HEK293T (cell line): ENCODE results near the gene NFASC.

Experiments
- CTCF ChIA-PET: fragments of 350-600 bp; formaldehyde crosslinking; extraction: SDS; loops from one replicate; lab custom pipeline; 2021; ENCODE audit warnings: antibody characterized with exemption, inconsistent platforms; lab: Yijun Ruan, JAX
- POLR2A ChIA-PET: fragments of 350-600 bp; formaldehyde crosslinking; extraction: SDS; loops from one replicate; lab custom pipeline; 2020; ENCODE audit warnings: antibody characterized with exemption, inconsistent platforms; lab: Yijun Ruan, JAX
- DNase-seq: peaks from one replicate; pipeline ENCODE4 v3.0.0; 2012; ENCODE audit warnings: mixed read lengths; ENCODE audit errors: extremely low spot score
- ARNT ChIP-seq: fragments of 450-650 bp; IDR thresholded peaks from 2 replicates; pipeline ENCODE4 v1.6.1; 2017; ENCODE audit warnings: mild to moderate bottlenecking
- BHLHE40 ChIP-seq: fragments of 450-650 bp; IDR thresholded peaks from 2 replicates; pipeline ENCODE4 v1.6.1; 2016; ENCODE audit warnings: mild to moderate bottlenecking, moderate library complexity, borderline replicate concordance
- CTBP1 ChIP-seq: fragments of 450-650 bp; IDR thresholded peaks from 2 replicates; pipeline ENCODE4 v1.6.1; 2016; ENCODE audit warnings: borderline replicate concordance
- ELF4 ChIP-seq: fragments of 450-650 bp; IDR thresholded peaks from 2 replicates; pipeline ENCODE4 v1.6.1; 2017; ENCODE audit warnings: antibody characterized with exemption
- FOXA1 ChIP-seq: fragments of 450-650 bp; IDR thresholded peaks from 2 replicates; pipeline ENCODE4 v1.6.1; 2016; ENCODE audit warnings: mild to moderate bottlenecking
- FOXK2 ChIP-seq: fragments of 450-650 bp; IDR thresholded peaks from 2 replicates; pipeline ENCODE4 v1.6.1; 2016; ENCODE audit warnings: mild to moderate bottlenecking
- FOXM1 ChIP-seq: fragments of 450-650 bp; IDR thresholded peaks from 2 replicates; pipeline ENCODE4 v1.6.1; 2017; ENCODE audit warnings: mild to moderate bottlenecking, borderline replicate concordance
- HDGF ChIP-seq: fragments of 450-650 bp; IDR thresholded peaks from 2 replicates; pipeline ENCODE4 v1.6.1; 2017; ENCODE audit warnings: antibody characterized with exemption, borderline replicate concordance
- L3MBTL2 ChIP-seq: fragments of 450-650 bp; conservative IDR thresholded peaks from 2 replicates; pipeline ENCODE4 v1.6.1; 2016; ENCODE audit warnings: mild to moderate bottlenecking
- LEF1 ChIP-seq: fragments of 450-650 bp; IDR thresholded peaks from 2 replicates; pipeline ENCODE4 v1.6.1; 2017; ENCODE audit warnings: mild to moderate bottlenecking, borderline replicate concordance
- NFRKB ChIP-seq: fragments of 450-650 bp; IDR thresholded peaks from 2 replicates; pipeline ENCODE4 v1.6.1; 2016; ENCODE audit warnings: mild to moderate bottlenecking, moderate library complexity
- PKNOX1 ChIP-seq: fragments of 450-650 bp; IDR thresholded peaks from 2 replicates; pipeline ENCODE4 v1.6.1; 2016
- SP1 ChIP-seq: fragments of 450-650 bp; IDR thresholded peaks from 2 replicates; pipeline ENCODE4 v1.6.1; 2017
- SUZ12 ChIP-seq: fragments of 450-650 bp; IDR thresholded peaks from 2 replicates; pipeline ENCODE4 v1.6.1; 2016; ENCODE audit warnings: mild to moderate bottlenecking
- TARDBP ChIP-seq: fragments of 450-650 bp; IDR thresholded peaks from 2 replicates; pipeline ENCODE4 v1.6.1; 2016
- ZNF384 ChIP-seq: fragments of 450-650 bp; IDR thresholded peaks from 2 replicates; pipeline ENCODE4 v1.6.1; 2016

The NFASC gene

GRCh38 chr1:205014783-205015182 lies 144.1 kb downstream of the NFASC start:
- no peak for DNase-seq
- TF ChIP-seq FOXA1 (no peak), TARDBP (no peak), L3MBTL2 (no peak), FOXM1 (no peak), PKNOX1 (no peak), SP1 (no peak), SUZ12 (no peak), HDGF (no peak)
- POLR2A ChIA-PET = no interaction called here
- CTCF ChIA-PET = no interaction called here

- ChIA-PET POLR2A (no interaction called here), CTCF (no interaction called here)
- DNase-seq = no peak
- TF ChIP-seq FOXA1 (no peak), ELF4 (no peak), CTBP1 (no peak), ARNT (no peak), SUZ12 (no peak), FOXM1 (no peak)
These were observed 144.6 kb downstream of the NFASC start for GRCh38 chr1:205015241-205015640.

GRCh38 chr1:205016075-205016474 lies 145.4 kb downstream of the NFASC start:
- ChIA-PET POLR2A (no interaction called here), CTCF (no interaction called here)
- TF ChIP-seq ELF4 (no peak), HDGF (no peak), NFRKB (no peak), CTBP1 (no peak), L3MBTL2 (no peak), FOXM1 (no peak), PKNOX1 (no peak), FOXK2 (no peak), SP1 (no peak), ARNT (no peak), ZNF384 (no peak), BHLHE40 (no peak)
- DNase-seq = no peak

GRCh38 chr1:205016584-205016983 lies 145.9 kb downstream of the NFASC start:
- no peak for DNase-seq
- TF ChIP-seq FOXM1 = no peak
- TF ChIP-seq LEF1 = no peak
- TF ChIP-seq FOXK2 = no peak
- no peak for TF ChIP-seq CTBP1
- no peak for TF ChIP-seq FOXA1
- ChIA-PET CTCF (no interaction called here), POLR2A (no interaction called here)

GRCh38 chr1:205017001-205017400 lies 146.3 kb downstream of the NFASC start:
- CTCF ChIA-PET = no interaction called here
- POLR2A ChIA-PET = no interaction called here
- TF ChIP-seq CTBP1 = no peak
- TF ChIP-seq L3MBTL2 = no peak
- TF ChIP-seq ELF4 = no peak
- no peak for TF ChIP-seq FOXA1
- TF ChIP-seq FOXM1 = no peak
- TF ChIP-seq HDGF = no peak
- no peak for DNase-seq

GRCh38 chr1:205017766-205018165 lies 147.1 kb downstream of the NFASC start:
- DNase-seq = no peak
- no peak for TF ChIP-seq BHLHE40
- no peak for TF ChIP-seq SP1
- no peak for TF ChIP-seq TARDBP
- no peak for TF ChIP-seq FOXA1
- no peak for TF ChIP-seq ZNF384
- TF ChIP-seq CTBP1 = no peak
- TF ChIP-seq HDGF = no peak
- TF ChIP-seq NFRKB = no peak
- ChIA-PET CTCF (no interaction called here), POLR2A (no interaction called here)

- TF ChIP-seq FOXK2 (no peak), FOXA1 (no peak), TARDBP (no peak), ARNT (no peak), ZNF384 (no peak), ELF4 (no peak), SUZ12 (no peak), SP1 (no peak), NFRKB (no peak), L3MBTL2 (no peak), CTBP1 (no peak), LEF1 (no peak), FOXM1 (no peak), HDGF (no peak)
- ChIA-PET CTCF (interaction anchor here (0.6 kb wide), 1 partner anchor 48 kb away, joined by 3 read pairs; no protein-coding TSS in a partner anchor), POLR2A (no interaction called here)
- no peak for DNase-seq
These were observed 147.7 kb downstream of the NFASC start for GRCh38 chr1:205018381-205018780.

GRCh38 chr1:205020466-205020865 lies 149.8 kb downstream of the NFASC start:
- POLR2A ChIA-PET = interaction anchor here (1.0 kb wide), 1 partner anchor 9 kb away, joined by 3 read pairs; no protein-coding TSS in a partner anchor
- CTCF ChIA-PET = no interaction called here
- TF ChIP-seq FOXK2 (no peak), BHLHE40 (no peak), L3MBTL2 (no peak), PKNOX1 (no peak), LEF1 (no peak), HDGF (no peak), FOXA1 (no peak), FOXM1 (no peak), SUZ12 (no peak), NFRKB (no peak), TARDBP (no peak), ELF4 (no peak), SP1 (no peak), ZNF384 (no peak), ARNT (no peak), CTBP1 (no peak)
- no peak for DNase-seq
